ENCODE measurements around the gene SYT1. TPM values are rescaled to one million over a fixed set of nuclear protein-coding genes. Genes with fewer than 3 reads are reported as not detected.

Gene SYT1
- total and polyA plus RNA-seq, 2 of the 8 experiments (the other 6 are each of a cell fraction or from before 2014, with no cell fraction given) = 11.0 to 34.6 TPM

- Histone ChIP-seq H4K20me1 (replicated peaks in 1 of 2; ENCODE audit: control insufficient read depth in 1 of 2, insufficient read depth in 2 of 2, low read length in 2 of 2) (no peaks in the 10 kb centered on the region), H3K79me1 (ENCODE audit: low read depth, low read length) (no peaks in the 10 kb centered on the region), H3K9ac (replicated peaks in 1 of 4; ENCODE audit: extremely low read depth in 1 of 4, low read depth in 3 of 4, low read length in 3 of 4) (peak overlapping the region in 1 of 4 experiments; percentile 49; a peak in 1 of 7 replicates), H3K79me2 (ENCODE audit: control insufficient read depth in 1 of 2, insufficient read depth in 2 of 2, low read length in 2 of 2) (no peaks in the 10 kb centered on the region), H3K4me3 (ENCODE audit: extremely low read depth in 1 of 4, insufficient read depth in 2 of 4, low read depth in 3 of 4, low read length in 4 of 4) (no peak overlapping the region), H3K27ac (ENCODE audit: low read depth, low read length) (no peak overlapping the region), H2AK5ac (ENCODE audit: low read depth, low read length) (no peak overlapping the region), H3K36me3 (ENCODE audit: control insufficient read depth in 2 of 4, insufficient read depth in 4 of 4, low read length in 3 of 4) (peaks cover 0 to 14% (median 4%) of the 10 kb centered on the region in 4 experiments; a peak in 3 of 8 replicates), H3K14ac (ENCODE audit: insufficient read length) (no peak overlapping the region), H4K8ac (ENCODE audit: extremely low read depth, insufficient read depth, low read length) (no peak overlapping the region), H2BK12ac (ENCODE audit: low read depth, low read length) (no peak overlapping the region), H3K4ac (replicated peaks; ENCODE audit: insufficient read length, low read depth, low read length) (no peak overlapping the region), H3K9me3 (ENCODE audit: insufficient read depth in 2 of 2, low read depth in 1 of 2, low read length in 1 of 2) (no peaks in the 10 kb centered on the region), H4K91ac (replicated peaks; ENCODE audit: insufficient read length, low read length) (no peak overlapping the region), H2BK15ac (ENCODE audit: low read length) (no peak overlapping the region), H3K4me2 (ENCODE audit: insufficient read depth in 1 of 2, low read depth in 2 of 2, low read length in 2 of 2) (no peak overlapping the region), H2BK5ac (ENCODE audit: low read depth, low read length) (no peak overlapping the region), H3K23ac (ENCODE audit: insufficient read length) (no peak overlapping the region), H3K56ac (replicated peaks; ENCODE audit: insufficient read length, low read depth, low read length) (no peak overlapping the region), H4K5ac (ENCODE audit: insufficient read length, low read depth, low read length) (no peak overlapping the region), H3K27me3 (replicated peaks in 1 of 4; ENCODE audit: control insufficient read depth in 3 of 4, extremely low read depth in 1 of 4, insufficient read depth in 3 of 4, low read length in 3 of 4) (no peaks in the 10 kb centered on the region), H2BK120ac (replicated peaks; ENCODE audit: low read depth, low read length) (no peak overlapping the region), H2AFZ (ENCODE audit: low read length) (no peak overlapping the region), H3K18ac (ENCODE audit: extremely low read depth, low read length) (no peak overlapping the region), H3K23me2 (ENCODE audit: low read depth, low read length) (no peaks in the 10 kb centered on the region), H3K4me1 (replicated peaks in 1 of 4; ENCODE audit: control insufficient read depth in 3 of 4, insufficient read depth in 4 of 4, low read length in 3 of 4) (no peaks in the 10 kb centered on the region), H2BK20ac (ENCODE audit: low read length) (no peak overlapping the region)
- POLR2A ChIA-PET (ENCODE audit: partially characterized antibody) = no interaction called here
- FAIRE-seq = no peak
- 58% methylated on average over 3 of the region's 3 CpGs; no CpG with 5 or more reads in 1 of the 2 experiments for WGBS, 2 experiments (ENCODE audit: extremely low coverage in 1 of 2, insufficient coverage in 1 of 2, insufficient read length in 1 of 2, insufficient replicate concordance in 2 of 2, low coverage in 1 of 2, low lambda C conversion rate in 2 of 2, missing lambda C conversion rate in 1 of 2)
- no peak for DNase-seq (ENCODE audit: low read depth in 1 of 2, low spot score in 2 of 2)
- CTCF ChIA-PET (ENCODE audit: partially characterized antibody) = interaction anchor here (1.0 kb wide), 2 partner anchors 13 to 16 kb away, joined by 3 read pairs; no protein-coding TSS in a partner anchor
- TF ChIP-seq CHD1 (IDR thresholded peaks at IDR 0.05; ENCODE audit: low read depth, low read length) = no peak
- no peak for TF ChIP-seq TEAD4 (IDR thresholded peaks at IDR 0.05; ENCODE audit: low read depth, low read length)
- no peak for TF ChIP-seq PHF8 (conservative IDR thresholded peaks at IDR 0.05; ENCODE audit: low read depth, low read length)
- no peak for TF ChIP-seq ATF2 (IDR thresholded peaks at IDR 0.05; ENCODE audit: low read length)
- no peak for TF ChIP-seq BRCA1 (IDR thresholded peaks at IDR 0.05; ENCODE audit: low read depth, low read length)
- no peak for TF ChIP-seq RNF2 (IDR thresholded peaks at IDR 0.05; ENCODE audit: borderline replicate concordance, low read depth, low read length, missing control alignments, poor library complexity, severe bottlenecking)
- TF ChIP-seq E2F6 (IDR thresholded peaks at IDR 0.05) = no peak
- no peak for TF ChIP-seq JUN (IDR thresholded peaks at IDR 0.05; ENCODE audit: low read depth, low read length)
- no peak for TF ChIP-seq TBP (IDR thresholded peaks at IDR 0.05; ENCODE audit: low read depth, low read length)
- TF ChIP-seq EGR1 (IDR thresholded peaks at IDR 0.05; ENCODE audit: borderline replicate concordance, low read depth, low read length) = no peak
- no peak for TF ChIP-seq SIRT6 (IDR thresholded peaks at IDR 0.05; ENCODE audit: low read length)
- TF ChIP-seq CBX8 (IDR thresholded peaks at IDR 0.05; ENCODE audit: borderline replicate concordance, low read depth, low read length) = no peak
Measured at GRCh38 chr12:79301181-79301580, 436.6 kb downstream of the SYT1 start.

Measured in H1 (cell line).